ENCODE measurements around the gene ZNF200.

GRCh38 chr16:3234543-3234856 lies 458 bp downstream of the ZNF200 start:
- no peak for TF ChIP-seq GATA3 (IDR thresholded peaks at IDR 0.05; ENCODE audit: low read depth, low read length)
- no peak for TF ChIP-seq GATA2 (IDR thresholded peaks at IDR 0.05; ENCODE audit: low read depth, low read length)

Measured in SH-SY5Y (cell line).